ENCODE measurements around the gene BOD1L1. TPM values are rescaled to one million over a fixed set of nuclear protein-coding genes. Genes with fewer than 3 reads are reported as not detected.

Gene BOD1L1
- polyA plus RNA-seq, 12 donors, result 30.4 to 51.0 (median 36.4) TPM; not detected in 1

DNA sequence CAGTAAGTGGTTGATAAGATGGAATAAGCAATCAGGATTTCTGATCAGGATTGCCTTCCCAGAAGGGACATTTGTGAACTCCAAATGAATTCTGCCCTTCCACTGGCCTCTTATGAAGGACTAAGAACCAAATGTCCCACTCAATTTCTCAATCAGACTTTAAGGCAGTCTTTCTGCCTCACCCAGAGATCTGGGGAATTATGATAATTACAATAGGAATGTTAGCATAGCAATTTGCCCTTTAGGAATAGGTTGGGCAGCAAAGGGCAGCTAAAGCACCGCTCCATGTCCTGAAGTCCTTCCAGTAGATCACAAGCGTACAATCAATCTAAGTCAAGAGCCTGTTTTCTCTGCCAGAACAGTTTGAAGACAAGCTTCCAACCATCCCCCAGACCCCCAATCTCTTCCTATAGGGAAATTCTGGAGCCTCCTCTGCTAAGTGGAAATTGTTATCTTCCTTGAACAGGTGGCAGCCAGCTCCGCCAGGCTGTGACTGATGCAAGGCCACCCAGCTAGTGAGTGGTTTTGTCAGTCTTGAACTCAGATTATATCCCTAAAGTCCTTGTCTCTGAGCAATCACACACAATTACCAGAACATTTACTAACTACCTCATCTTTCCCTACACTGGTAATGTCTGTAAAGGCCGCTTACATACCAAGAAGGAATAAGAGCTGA lies 101.8 kb downstream of the BOD1L1 start:
- DNase-seq, result no peak

DNA sequence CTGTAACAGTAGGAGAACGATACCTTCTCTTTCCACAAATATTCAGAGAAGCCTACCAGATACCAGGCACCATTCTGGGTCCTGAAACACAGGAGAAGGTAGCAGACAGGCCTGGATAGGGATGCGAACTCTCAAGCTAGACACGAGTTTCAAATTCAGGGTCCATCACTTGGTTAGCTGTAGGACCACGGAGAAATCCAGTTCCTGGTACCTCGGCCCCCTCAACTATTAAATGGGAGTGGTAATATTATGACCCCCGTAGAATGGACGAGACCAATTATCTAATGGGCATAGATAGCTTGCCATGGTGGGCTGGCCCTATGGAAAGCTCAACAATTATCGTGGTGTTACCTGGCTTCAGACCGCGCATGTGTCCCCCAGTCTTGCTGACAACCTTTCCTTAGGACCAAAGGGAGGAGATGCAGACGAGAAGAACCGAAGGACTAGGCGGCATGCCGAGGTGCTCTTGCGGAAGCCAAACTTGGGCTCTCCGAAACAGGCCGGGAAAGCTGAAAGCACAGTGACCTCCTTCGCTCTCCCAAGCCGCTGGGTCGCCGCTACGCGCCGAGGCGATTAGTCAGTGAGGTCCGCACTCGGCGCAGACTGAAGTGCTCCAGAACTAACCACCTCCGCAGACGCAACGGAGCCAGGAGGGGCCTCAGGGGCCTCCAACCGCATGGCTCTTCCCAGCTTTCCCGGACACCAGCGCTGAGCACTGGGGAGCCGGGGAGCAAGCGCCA lies 102.9 kb downstream of the BOD1L1 start:
- DNase-seq, result no peak

DNA sequence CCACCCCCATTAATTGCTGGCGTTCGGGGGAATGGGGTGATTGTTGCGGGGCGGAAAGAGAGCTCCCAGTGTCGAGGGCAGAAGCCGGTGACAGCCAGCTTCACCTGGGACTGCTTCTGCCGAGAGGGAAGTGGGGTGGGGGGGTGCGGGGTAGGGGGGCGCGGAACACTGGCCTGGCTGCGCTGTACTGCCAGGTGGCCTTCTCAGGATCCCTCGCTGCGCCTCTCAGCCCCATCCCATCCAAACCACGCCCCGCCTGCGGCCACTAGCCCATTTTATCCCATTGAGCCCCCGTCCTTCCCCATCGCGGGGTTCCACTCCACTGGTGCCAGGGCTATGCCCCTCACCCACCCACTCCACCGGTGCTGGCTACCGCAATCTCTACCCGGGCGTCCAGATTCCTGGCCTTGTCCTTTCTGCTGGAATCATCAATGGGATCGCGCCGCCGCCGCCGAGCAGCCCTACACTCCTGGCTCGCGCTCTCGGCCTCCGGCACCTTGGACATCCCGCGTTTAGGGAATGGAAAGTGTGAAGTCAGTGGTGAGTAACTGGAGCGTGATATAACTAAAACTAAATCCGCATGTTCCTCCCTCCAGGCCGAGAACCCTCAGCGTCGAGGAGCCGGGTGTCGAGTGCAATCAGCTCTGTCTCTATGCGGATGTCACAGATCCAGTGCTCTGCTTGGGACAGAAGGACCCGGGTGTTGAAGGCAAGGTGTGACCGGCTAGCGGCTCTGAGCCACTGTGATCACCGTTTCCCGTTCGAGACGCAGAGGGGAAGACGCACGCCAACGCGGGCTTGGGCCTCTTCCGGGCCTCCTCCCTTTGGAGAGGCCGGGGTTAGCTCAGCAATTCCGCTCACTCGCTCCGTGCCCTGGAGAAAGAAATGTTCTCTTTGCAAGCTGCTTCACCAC lies 103.7 kb downstream of the BOD1L1 start:
- no peak for DNase-seq

DNA sequence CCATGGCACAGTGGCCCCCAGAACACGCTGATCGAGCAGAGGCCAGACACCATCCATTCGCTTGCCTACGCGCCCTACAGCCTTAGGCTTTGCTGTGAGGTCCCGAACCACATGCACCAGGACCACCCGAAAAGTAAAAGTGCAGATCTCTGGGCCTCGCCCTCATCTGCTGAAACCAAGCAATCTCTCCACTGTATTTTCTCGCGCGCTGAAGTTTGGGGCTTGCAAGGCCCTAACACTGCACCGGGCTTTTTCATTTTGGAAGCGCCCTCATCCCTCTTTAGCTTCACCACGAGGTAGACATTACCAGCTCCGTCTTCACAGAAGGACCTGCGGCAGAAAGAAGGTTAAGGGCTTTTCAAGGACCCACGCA lies 104.4 kb downstream of the BOD1L1 start:
- no peak for DNase-seq

GRCh38 chr4:13522282-13523104 lies 105.0 kb downstream of the BOD1L1 start:
- no peak for DNase-seq

- no peak for DNase-seq
Observed at GRCh38 chr4:13521047-13521446, 106.5 kb downstream of the BOD1L1 start.

Other genes starting within 250 kb of the BOD1L1 start
- 10 to 100 TPM in 11 of 12 donors, not detected in 1; 13.4 to 22.8 (median 18.8) TPM for gene RAB28, start 143.4 kb downstream of the BOD1L1 start, polyA plus RNA-seq (ENCODE audit: insufficient read length in 12 of 12)
- under 1 TPM in 6 of 12 donors, not detected in 6; 0.09 to 0.21 (median 0.12) TPM for gene NKX3-2, start 83.2 kb downstream of the BOD1L1 start, polyA plus RNA-seq (ENCODE audit: insufficient read length in 12 of 12)